ENCODE measurements around the gene RNF223. TPM values are rescaled to one million over a fixed set of nuclear protein-coding genes. Genes with fewer than 3 reads are reported as not detected.

Gene RNF223
- total and polyA plus RNA-seq, 2 of the 13 experiments (the other 11 are each of a cell fraction or from before 2014, with no cell fraction given): 0.03 TPM; not detected in 1

GRCh38 chr1:1058088-1058905 is 15.8 kb downstream of the RNF223 start (continued):
- TF ChIP-seq SNAPC4 (CRISPR knock-in tag; IDR thresholded peaks at IDR 0.05) (0 out of 2 replicates have a peak, but pooled peaks have one; percentile 13), ZNF510 (CRISPR knock-in tag; IDR thresholded peaks at IDR 0.05; ENCODE audit: low read depth) (peak; percentile 57; the same call in 1 of the 2 replicates), PAWR (CRISPR knock-in tag; IDR thresholded peaks at IDR 0.05; ENCODE audit: borderline replicate concordance) (0 out of 2 replicates have a peak, but pooled peaks have one; percentile 53), ZSCAN21 (CRISPR knock-in tag; IDR thresholded peaks at IDR 0.05; ENCODE audit: borderline replicate concordance) (peak; percentile 91), PHF8 (CRISPR knock-in tag; IDR thresholded peaks at IDR 0.05) (peak; percentile 38; the same call in 1 of the 2 replicates), ZFY (CRISPR knock-in tag; IDR thresholded peaks at IDR 0.05) (0 out of 2 replicates have a peak, but pooled peaks have one; percentile 26), KIAA2018 (CRISPR knock-in tag; IDR thresholded peaks at IDR 0.05; ENCODE audit: borderline replicate concordance) (0 out of 2 replicates have a peak, but pooled peaks have one; percentile 44), ZNF333 (CRISPR knock-in tag; IDR thresholded peaks at IDR 0.05; ENCODE audit: borderline replicate concordance) (0 out of 2 replicates have a peak, but pooled peaks have one; percentile 62), PHF21A (CRISPR knock-in tag; IDR thresholded peaks at IDR 0.05) (peak; percentile 89), MIER2 (CRISPR knock-in tag; IDR thresholded peaks at IDR 0.05) (no peak), ZNF547 (CRISPR knock-in tag; IDR thresholded peaks at IDR 0.05) (0 out of 2 replicates have a peak, but pooled peaks have one; percentile 27), TCF7L2 (IDR thresholded peaks at IDR 0.05; ENCODE audit: low read depth, low read length) (no peak), ZNF749 (CRISPR knock-in tag; IDR thresholded peaks at IDR 0.05; ENCODE audit: borderline replicate concordance) (peak; percentile 81; the same call in 1 of the 2 replicates), SAP130 (CRISPR knock-in tag; IDR thresholded peaks at IDR 0.05; ENCODE audit: low read depth) (peak; percentile 94), ZNF431 (CRISPR knock-in tag; IDR thresholded peaks at IDR 0.05; ENCODE audit: borderline replicate concordance, low read depth) (peak; percentile 53; the same call in 1 of the 2 replicates)

Measured in HepG2 (cell line).